Astrocyte of the cerebellum (primary cell): ENCODE results near the gene ELF1.

Experiments used
- DNase-seq: peaks from one replicate; pipeline ENCODE4 v3.0.0-alpha.2; 2011; ENCODE audit warnings: low read depth
- H3K4me3 ChIP-seq: 2 replicates; pipeline ENCODE4 v1.5.1; 2011; ENCODE audit warnings: mild to moderate bottlenecking, low read depth, low read length, moderate library complexity
- CTCF ChIP-seq: IDR thresholded peaks from 2 replicates; pipeline ENCODE4 v1.5.1; 2012; ENCODE audit warnings: low read length, low read depth, moderate library complexity, mild to moderate bottlenecking; ENCODE audit errors: missing control alignments
- in situ Hi-C: cut with HindIII; loops from 2 replicates; pipeline ENCODE4 v1.10.0; 2017; ENCODE audit warnings: low sequenced_read_pairs

Gene ELF1

GRCh38 chr13:41060082-41060723 is 41.1 kb upstream of the ELF1 start:
- in situ Hi-C loops: no loop called here
- peak; percentile 68 for DNase-seq
- peak overlapping the region; percentile 84 for H3K4me3 ChIP-seq
- TF ChIP-seq CTCF: peak; percentile 29

- in situ Hi-C loops: no loop called here
- DNase-seq: no peak
- peak overlapping the region; percentile 84 for H3K4me3 ChIP-seq
- no peak for TF ChIP-seq CTCF
Measured at GRCh38 chr13:41059456-41060081, 40.5 kb upstream of the ELF1 start.

- in situ Hi-C loops: no loop called here
- no peak for TF ChIP-seq CTCF
- peak; percentile 23 for DNase-seq
- peak overlapping the region; percentile 84 for H3K4me3 ChIP-seq
Measured at GRCh38 chr13:41058295-41059070, 39.4 kb upstream of the ELF1 start.

GRCh38 chr13:41056826-41057711 is 38.0 kb upstream of the ELF1 start:
- no peak for TF ChIP-seq CTCF
- no peak overlapping the region for H3K4me3 ChIP-seq
- DNase-seq: no peak
- in situ Hi-C loops: no loop called here

- H3K4me3 ChIP-seq: no peak overlapping the region
- in situ Hi-C loops: no loop called here
- no peak for TF ChIP-seq CTCF
- no peak for DNase-seq
Measured at GRCh38 chr13:41056194-41056593, 37.1 kb upstream of the ELF1 start.
